SH-SY5Y (cell line): ENCODE data around the gene DGCR8.

Experiments
- GATA2 ChIP-seq: IDR thresholded peaks from 2 replicates; pipeline ENCODE4 v1.6.1; 2011; ENCODE audit warnings: mild to moderate bottlenecking, low read depth, low read length
- GATA3 ChIP-seq: IDR thresholded peaks from 2 replicates; pipeline ENCODE4 v1.6.1; 2011; ENCODE audit warnings: low read depth, mild to moderate bottlenecking, low read length, moderate library complexity

DGCR8 gene

DNA sequence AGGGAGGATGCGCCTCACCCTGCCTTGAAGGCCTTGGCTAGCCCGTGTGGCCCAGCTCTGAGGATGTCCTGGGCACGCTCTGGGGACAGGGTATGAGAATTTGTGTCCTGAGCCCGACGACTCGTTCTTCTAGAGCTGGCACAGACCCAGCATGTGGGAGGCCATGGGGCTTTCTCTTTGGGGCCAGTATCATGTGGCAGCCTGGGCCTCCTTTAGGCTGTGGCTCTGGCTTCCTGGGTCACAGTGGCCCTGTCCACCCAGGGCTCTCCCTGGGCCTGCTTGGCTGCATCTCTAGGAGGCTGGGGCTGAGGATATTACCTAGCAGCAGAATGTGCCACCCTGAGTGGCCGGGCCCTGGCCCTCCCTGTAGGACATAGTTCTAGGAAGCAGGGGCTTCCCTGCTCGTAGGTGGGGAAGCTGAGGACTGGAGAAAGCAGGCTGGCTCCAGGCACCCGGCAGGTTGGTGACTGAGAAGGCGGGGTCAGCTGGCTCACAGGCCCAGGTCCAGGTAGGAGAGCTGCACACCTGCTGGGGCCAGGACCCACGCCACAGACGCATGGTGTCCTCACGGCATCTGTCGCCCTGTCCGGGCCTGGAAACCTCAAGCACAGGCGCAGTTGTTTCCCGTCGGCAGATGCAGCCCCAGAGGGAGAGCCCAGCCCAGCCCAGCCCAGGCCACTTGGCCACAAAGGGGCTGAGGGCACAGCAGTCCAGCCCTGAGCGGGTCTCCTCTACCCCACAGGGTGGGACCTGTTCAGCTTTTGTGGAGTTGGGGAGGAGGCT lies 64.0 kb downstream of the DGCR8 start:
- TF ChIP-seq GATA2 (no peak), GATA3 (no peak)

GRCh38 chr22:20145206-20145831 lies 65.3 kb downstream of the DGCR8 start:
- TF ChIP-seq GATA3 (no peak), GATA2 (no peak)

- TF ChIP-seq GATA2 = no peak
- TF ChIP-seq GATA3 = no peak
These were observed 65.8 kb downstream of the DGCR8 start for GRCh38 chr22:20145832-20146223.

DNA sequence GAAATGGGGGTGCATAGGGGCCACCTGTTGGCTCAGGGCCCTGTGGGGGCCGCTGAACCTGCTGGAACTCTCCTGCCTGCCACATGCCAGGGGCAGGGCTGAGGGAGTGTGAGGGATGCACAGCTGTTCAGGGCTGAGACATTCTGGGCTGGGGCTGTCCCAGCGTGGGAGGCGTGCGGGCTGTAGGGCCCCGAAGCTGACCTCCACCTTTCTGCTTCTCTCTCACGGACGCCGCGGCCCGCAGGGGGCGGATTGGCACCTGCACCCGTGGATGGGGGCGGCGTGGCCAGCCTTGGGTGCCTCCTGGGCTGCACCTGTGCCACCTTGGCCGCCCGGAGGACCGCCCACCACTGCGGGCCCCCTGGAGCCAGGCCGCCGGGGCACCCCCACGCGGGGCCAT lies 66.7 kb downstream of the DGCR8 start:
- no peak for TF ChIP-seq GATA2
- no peak for TF ChIP-seq GATA3

GRCh38 chr22:20147237-20147988 lies 67.4 kb downstream of the DGCR8 start:
- TF ChIP-seq GATA3 = no peak

DNA sequence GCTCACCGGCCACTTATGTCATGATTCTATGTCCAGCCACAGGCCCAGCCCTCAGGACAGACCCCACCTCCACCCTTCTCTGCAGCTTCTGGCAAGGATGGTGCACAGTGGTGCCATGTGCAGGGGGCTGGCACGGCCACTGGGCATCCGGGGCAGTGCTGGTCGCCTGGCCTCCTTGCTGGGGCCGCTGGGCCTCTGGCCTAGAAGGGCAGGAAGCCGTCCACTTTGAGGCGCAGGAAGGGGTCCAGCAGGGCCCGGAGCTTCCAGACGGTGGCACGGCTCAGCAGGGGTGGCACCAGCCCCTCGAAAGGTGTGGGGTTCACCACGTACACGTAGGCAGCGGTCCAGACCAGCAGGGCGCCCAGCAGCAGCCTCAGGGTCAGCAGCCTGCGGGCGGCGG lies 68.4 kb downstream of the DGCR8 start:
- TF ChIP-seq GATA3 = no peak
- TF ChIP-seq GATA2 = no peak

DNA sequence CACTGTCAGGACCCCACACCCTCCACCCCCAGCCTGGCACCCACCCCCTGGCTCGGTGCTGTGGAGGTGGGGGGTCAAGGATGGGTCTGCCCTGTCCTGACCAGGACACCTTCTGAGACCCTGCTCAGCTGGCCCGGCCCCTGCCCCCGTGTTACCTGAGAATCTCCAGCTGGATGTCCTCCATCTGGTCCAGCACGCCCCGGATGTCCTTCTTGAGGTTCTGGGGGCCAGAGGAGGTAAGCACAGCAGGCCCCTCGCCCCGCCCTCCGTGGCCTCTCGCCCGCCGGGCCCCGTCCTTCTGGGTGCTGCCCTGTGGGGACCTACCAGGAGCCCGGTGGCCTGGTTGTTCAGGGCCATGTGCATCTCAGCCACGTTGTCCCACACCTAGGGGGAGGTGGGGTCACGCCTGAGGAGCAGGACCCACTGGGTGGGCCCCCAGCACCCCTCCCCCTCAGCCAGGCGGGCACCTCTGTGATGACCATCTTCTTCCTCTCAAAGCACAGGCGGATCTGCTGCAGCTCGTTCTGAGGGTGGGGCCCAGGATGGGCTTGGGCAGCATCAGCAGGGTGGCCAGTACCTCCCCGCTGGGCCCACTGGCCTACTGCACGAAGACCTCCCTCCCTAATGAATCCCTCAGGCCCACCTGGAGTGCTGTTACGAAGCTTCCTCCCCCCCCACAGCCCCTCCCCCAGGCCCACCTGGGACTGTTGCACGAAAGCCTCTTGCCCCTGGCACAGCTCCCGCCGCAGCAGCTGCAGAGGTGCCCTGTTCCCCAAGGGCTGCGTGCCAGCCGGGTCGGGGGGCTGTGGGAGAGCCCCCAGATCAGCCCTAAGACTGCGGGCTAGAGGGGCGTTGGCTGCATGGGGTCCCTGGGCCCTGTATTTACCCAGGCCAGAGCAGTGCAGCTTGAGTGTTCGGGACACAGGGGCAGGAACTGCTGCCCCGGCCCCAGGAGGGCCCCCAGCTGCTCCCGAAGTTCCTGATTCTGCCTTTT lies 69.5 kb downstream of the DGCR8 start:
- TF ChIP-seq GATA2 (no peak), GATA3 (no peak)

DNA sequence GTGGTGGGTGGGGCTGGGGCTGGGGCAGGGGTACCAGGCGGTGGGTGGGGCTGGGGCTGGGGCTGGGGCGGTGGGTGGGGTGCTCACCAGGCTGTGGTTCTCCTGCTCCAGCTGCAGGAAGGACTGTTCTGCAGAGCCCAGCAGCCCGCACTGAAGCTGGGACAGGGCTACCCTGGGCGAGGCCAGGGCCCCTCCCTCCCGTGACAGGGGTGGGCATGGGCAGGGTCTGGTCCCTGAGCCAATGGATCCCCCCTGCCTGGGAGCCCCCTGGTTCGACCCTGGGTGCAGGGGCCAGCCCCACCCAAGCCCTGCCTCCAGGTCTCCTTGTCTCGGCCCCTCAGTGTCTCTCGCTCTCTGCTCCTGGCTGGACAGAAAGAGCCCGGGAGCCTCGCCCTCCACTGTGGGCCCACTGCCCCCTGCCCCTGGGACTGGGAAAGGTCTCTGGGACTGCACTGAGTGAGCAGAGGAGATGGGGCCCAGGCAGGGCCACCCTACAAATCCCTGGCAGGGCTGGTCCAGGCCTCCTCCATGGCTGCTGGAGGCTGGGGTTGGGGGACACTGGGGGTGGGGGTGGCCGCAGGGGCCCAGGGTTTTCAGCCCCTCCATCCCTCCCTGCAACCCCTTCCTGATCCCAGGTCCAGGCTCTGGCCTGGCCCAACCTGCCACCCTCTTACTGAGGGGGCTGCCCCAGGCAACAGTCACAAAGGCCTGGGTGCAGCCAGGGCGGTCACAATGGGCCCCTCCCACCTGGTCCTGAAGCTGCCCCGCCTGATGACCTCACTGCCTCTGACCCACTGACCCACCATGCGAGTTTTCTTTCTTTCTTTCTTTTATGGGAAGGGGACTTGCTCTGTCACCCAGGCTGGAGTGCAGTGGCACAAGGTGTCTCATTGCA lies 70.6 kb downstream of the DGCR8 start, which contains the start of gene CCDC188:
CCDC188 (minus strand) TSS at position 675 of the 895 bp plus-strand sequence; CDS start at position 606, 69 bp downstream.
- TF ChIP-seq GATA2 = no peak
- no peak for TF ChIP-seq GATA3

- TF ChIP-seq GATA2 (no peak), GATA3 (no peak)
These were observed 71.2 kb downstream of the DGCR8 start for GRCh38 chr22:20151276-20151588.

GRCh38 chr22:20152464-20152890 lies 72.4 kb downstream of the DGCR8 start:
- TF ChIP-seq GATA3 (no peak), GATA2 (no peak)

GRCh38 chr22:20153945-20154344 lies 73.9 kb downstream of the DGCR8 start:
- TF ChIP-seq GATA3 = no peak
- TF ChIP-seq GATA2 = no peak

GRCh38 chr22:20154602-20155187 lies 74.7 kb downstream of the DGCR8 start:
- TF ChIP-seq GATA3 = no peak
- TF ChIP-seq GATA2 = no peak

- TF ChIP-seq GATA3 = no peak
- TF ChIP-seq GATA2 = no peak; the same call in 1 of the 2 replicates
These were observed 75.4 kb downstream of the DGCR8 start for GRCh38 chr22:20155330-20156041.

GRCh38 chr22:20156042-20156389 lies 76.0 kb downstream of the DGCR8 start:
- no peak for TF ChIP-seq GATA3
- TF ChIP-seq GATA2 = no peak
